Measurements from ENCODE around the gene LY6G5B. TPM values are rescaled to one million over a fixed set of nuclear protein-coding genes. Genes with fewer than 3 reads are reported as not detected.

Gene LY6G5B
- total and polyA plus RNA-seq, 5 experiments from 2014 or later = 0.25 to 48.8 (median 44.1) TPM; not detected in 2

DNA sequence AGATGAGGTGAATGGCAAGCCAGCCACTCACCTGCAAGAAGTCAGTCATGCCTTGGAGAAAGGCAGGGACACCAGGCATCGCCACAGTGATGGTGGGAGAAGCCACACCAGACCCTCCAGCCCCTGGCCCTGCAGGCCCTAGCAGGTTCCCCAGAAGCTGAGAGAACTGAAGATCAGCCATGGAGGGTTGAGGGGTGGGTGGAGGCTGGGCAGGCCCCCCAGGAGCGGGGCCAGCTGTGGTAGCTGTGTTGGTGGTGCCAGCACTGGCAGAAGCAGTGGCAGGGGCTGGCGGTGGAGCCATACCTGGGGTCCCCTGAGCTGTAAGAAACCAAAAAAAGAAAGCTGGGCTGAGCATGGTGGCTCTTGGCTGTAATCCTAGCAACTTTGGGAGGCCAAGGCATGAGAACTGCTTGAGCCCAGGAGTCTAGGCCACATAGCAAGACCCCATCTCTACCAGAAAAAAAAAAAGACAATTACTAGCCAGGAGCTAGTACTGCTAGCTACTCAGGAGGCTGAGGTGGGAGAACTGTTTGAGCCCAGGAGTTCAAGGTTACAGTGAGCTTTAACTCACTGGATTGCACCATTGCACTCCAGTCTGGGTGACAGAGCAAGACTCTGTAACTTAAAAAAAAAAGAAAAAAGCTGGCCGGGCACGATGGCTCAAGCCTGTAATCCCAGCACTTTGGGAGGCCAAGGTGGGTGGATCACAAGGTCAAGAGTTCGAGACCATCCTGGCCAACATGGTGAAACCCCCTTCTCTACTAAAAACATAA, 26.8 kb upstream of the LY6G5B start:
- Mint-ChIP-seq H3K27me3 (no peaks in the 10 kb centered on the region), H3K4me3 (no peak overlapping the region), H3K27ac (peak overlapping the region in 3 of 10 donors; percentile 36 to 51 (median 46)), H3K9me3 (no peaks in the 10 kb centered on the region), H3K36me3 (peaks cover 0 to 92% (median 26%) of the 10 kb centered on the region in 3 donors), H3K4me1 (peaks cover 0 to 12% (median 8%) of the 10 kb centered on the region in 4 donors)
- POLR2A ChIA-PET = interaction anchor here (0.6 to 1.8 kb wide), 6 partner anchors 9 to 193 kb away, joined by 3 to 5 read pairs (median 4); no protein-coding TSS in a partner anchor
- no peak for ATAC-seq
- DNase-seq = no peak

DNA sequence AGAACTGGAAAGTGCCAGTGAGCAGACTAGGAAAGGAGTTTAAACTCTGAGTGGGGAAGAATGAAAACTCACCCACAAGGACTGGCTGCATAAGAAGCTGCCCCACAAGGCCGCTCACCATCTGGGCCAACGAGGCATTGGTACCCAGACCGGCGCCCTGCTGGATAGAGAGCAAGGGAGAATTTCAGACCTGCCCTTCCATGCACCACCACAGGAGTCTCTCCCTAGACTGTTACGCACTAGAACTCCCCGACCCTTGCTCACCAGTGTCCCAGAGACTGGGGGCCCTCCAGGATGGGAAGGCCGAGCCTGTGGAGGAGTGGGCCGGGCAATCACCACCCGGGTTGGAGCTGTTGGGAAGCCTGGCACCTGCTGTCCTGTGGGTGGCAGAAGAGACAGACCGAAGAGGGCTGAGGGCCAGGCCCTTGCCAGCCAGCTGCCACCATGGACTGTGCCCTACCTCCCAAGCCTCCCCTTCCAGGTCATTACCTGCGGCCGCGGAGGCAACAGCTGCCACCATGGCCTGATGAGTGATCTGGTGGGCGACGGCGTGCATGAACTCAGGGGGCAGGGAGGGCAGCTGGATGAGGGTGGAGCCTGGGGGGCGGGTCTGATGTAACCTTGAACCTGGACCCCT, 25.8 kb upstream of the LY6G5B start:
- DNase-seq (no peak), ATAC-seq (no peak)
- no peaks in the 10 kb centered on the region for H3K27me3 Mint-ChIP-seq
- POLR2A ChIA-PET = interaction anchor here (1.1 to 1.8 kb wide), 3 partner anchors 8 to 19 kb away, joined by 3 to 5 read pairs (median 4); no protein-coding TSS in a partner anchor
- H3K4me1 Mint-ChIP-seq = peaks cover 4 to 15% (median 10%) of the 10 kb centered on the region in 4 donors
- H3K4me3 Mint-ChIP-seq = no peak overlapping the region
- H3K9me3 Mint-ChIP-seq = no peaks in the 10 kb centered on the region
- H3K27ac Mint-ChIP-seq = peak overlapping the region in 4 of 10 donors; percentile 57 to 65 (median 60)
- H3K36me3 Mint-ChIP-seq = peaks cover 0 to 95% (median 23%) of the 10 kb centered on the region in 3 donors

GRCh38 chr6:31645325-31645724, 24.5 kb upstream of the LY6G5B start:
- H3K27ac Mint-ChIP-seq = peak overlapping the region in 7 of 10 donors; percentile 31 to 79 (median 59)
- H3K36me3 Mint-ChIP-seq = peaks cover 0 to 98% (median 23%) of the 10 kb centered on the region in 3 donors
- DNase-seq (no peak), ATAC-seq (no peak)
- no peaks in the 10 kb centered on the region for H3K27me3 Mint-ChIP-seq
- no peak overlapping the region for H3K4me3 Mint-ChIP-seq
- no peaks in the 10 kb centered on the region for H3K9me3 Mint-ChIP-seq
- POLR2A ChIA-PET = interaction anchor here (0.6 kb wide), 1 partner anchor 60 kb away, joined by 5 read pairs; no protein-coding TSS in a partner anchor
- H3K4me1 Mint-ChIP-seq = peaks cover 8 to 27% (median 18%) of the 10 kb centered on the region in 4 donors

- ATAC-seq (no peak), DNase-seq (no peak)
- peak overlapping the region; percentile 97 to 100 (median 100) for H3K27ac Mint-ChIP-seq
- peaks cover 0 to 52% (median 9%) of the 10 kb centered on the region in 3 donors for H3K36me3 Mint-ChIP-seq
- H3K4me3 Mint-ChIP-seq = peak overlapping the region; percentile 88 to 99 (median 95)
- H3K4me1 Mint-ChIP-seq = peaks cover 18 to 58% (median 54%) of the 10 kb centered on the region in 4 donors
- peaks cover 0 to 3% (median 0%) of the 10 kb centered on the region in 9 donors for H3K9me3 Mint-ChIP-seq
- POLR2A ChIA-PET = interaction anchor here (0.5 to 6.6 kb wide), 45 partner anchors 8 to 1657 kb away, joined by 3 to 223 read pairs (median 5); partner anchors contain the start of genes ABHD16A, ATP6V1G2, C6orf47 and CSNK2B
- H3K27me3 Mint-ChIP-seq = peaks cover 0 to 2% (median 0%) of the 10 kb centered on the region in 5 donors
These were observed 18.1 kb upstream of the LY6G5B start for GRCh38 chr6:31651602-31652191.

DNA sequence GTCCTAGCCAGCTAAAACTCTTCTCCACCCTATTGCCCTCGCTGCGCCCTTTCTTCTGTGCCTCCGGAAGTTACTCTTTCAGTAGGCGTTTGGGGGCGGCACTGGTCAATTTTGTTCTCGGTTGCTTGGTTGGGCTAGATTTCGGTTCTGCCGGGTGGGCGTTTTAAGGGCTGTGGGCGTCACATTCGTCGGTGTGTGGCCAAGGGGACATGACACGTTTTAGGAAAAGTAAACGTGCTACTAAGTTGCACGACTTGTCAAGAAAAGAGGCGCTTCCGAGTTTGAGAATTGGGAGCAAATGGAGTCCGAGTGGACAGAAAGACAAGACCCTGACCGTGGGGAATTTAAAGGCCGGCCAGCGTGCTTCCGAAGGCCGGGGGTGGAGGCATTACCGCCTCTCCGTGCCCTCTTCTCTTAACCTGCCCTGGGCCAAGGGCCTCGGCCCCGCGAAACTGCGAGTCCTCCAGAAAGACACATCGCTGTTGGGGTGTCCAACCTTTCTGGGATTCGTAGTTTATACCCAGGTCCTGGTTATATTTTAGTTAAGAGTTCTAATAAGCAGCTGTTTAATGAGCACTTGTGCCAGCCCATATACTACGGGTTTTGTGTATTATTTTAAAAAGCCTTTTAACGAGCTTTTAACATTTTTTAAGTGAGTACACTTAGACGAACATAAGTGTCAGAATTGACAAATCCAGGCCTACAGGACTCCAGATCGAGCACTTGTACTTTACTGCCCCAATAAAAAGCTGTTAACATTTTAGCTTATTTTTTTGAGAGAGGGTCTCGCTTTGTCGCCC, 16.7 kb upstream of the LY6G5B start:
- Mint-ChIP-seq H3K4me1 (peaks cover 25 to 70% (median 67%) of the 10 kb centered on the region in 4 donors), H3K9me3 (peaks cover 0 to 3% (median 0%) of the 10 kb centered on the region in 9 donors), H3K4me3 (peak overlapping the region; percentile 88 to 99 (median 95)), H3K36me3 (peaks cover 0 to 47% (median 4%) of the 10 kb centered on the region in 3 donors), H3K27me3 (peaks cover 0 to 2% (median 0%) of the 10 kb centered on the region in 5 donors), H3K27ac (peak overlapping the region; percentile 97 to 100 (median 100))
- peak; percentile 74 to 75 for ATAC-seq
- POLR2A ChIA-PET = interaction anchor here (0.7 to 6.6 kb wide), 47 partner anchors 11 to 1439 kb away, joined by 3 to 223 read pairs (median 6); partner anchors contain the start of genes ABHD16A, ATP6V1G2, C6orf47 and CSNK2B
- peak in 5 of 10 donors; percentile 65 to 94 (median 87) for DNase-seq

DNA sequence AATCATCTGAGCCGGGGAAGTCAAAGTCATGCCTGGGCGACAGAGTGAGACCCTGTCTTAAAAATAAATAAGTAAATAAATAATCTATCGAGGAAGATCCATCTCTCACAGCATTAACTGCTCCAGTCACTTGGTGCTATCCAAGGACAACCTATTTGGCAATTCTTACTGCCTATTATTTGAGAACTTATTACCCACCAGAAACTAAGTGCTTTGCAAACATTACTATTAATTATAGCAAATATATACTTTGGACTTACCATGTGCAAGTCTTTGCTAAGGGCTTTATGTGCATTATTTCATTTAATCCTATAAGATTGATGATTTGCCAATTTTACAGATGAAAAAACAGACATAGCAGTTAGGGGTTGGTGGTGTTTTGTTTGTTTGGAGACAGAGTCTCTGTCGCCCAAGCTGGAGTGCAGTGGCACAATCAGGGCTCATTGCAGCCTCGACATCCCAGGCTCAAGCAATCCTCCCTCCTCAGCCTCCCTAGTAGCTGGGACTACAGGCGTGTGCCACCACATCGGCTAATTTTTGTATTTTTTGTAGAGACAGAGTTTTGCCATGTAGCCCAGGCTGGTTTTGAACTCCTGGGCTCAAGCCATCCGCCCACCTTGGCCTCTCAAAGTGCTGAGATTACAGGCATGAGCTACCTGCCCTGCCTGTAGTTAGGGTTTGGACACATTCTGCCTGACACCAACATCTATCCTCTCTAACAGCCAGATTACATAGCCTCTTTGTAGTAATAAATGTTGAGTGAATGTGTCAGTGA, 15.0 kb upstream of the LY6G5B start:
- DNase-seq = no peak
- POLR2A ChIA-PET = interaction anchor here (0.7 to 6.6 kb wide), 9 partner anchors 9 to 931 kb away, joined by 3 to 223 read pairs (median 4); partner anchors contain the start of genes C6orf47, CSNK2B, GPANK1 and LSM2
- H3K4me3 Mint-ChIP-seq = peak overlapping the region in 3 of 10 donors; percentile 28 to 57 (median 50)
- no peak for ATAC-seq
- peaks cover 0 to 2% (median 0%) of the 10 kb centered on the region in 5 donors for H3K27me3 Mint-ChIP-seq
- H3K27ac Mint-ChIP-seq = peak overlapping the region in 5 of 10 donors; percentile 20 to 67 (median 41)
- H3K9me3 Mint-ChIP-seq = peaks cover 0 to 3% (median 0%) of the 10 kb centered on the region in 9 donors
- H3K4me1 Mint-ChIP-seq = peaks cover 34 to 79% (median 72%) of the 10 kb centered on the region in 4 donors
- H3K36me3 Mint-ChIP-seq = peaks cover 0 to 36% (median 4%) of the 10 kb centered on the region in 3 donors

GRCh38 chr6:31655349-31656237, 14.2 kb upstream of the LY6G5B start, which contains the start of gene APOM:
TSS of gene APOM (plus strand) at chr6:31655894. CDS start at chr6:31655967, 73 bp downstream.
- DNase-seq (no peak), ATAC-seq (no peak)
- POLR2A ChIA-PET = interaction anchor here (0.6 to 6.6 kb wide), 4 partner anchors 8 to 1921 kb away, joined by 3 to 223 read pairs (median 4); partner anchors contain the start of genes C6orf47, CSNK2B and GPANK1
- Mint-ChIP-seq H3K9me3 (peaks cover 0 to 3% (median 0%) of the 10 kb centered on the region in 9 donors), H3K36me3 (peaks cover 0 to 29% (median 5%) of the 10 kb centered on the region in 3 donors), H3K4me3 (peak within 1 kb of the TSS in 5 of 10 donors; percentile 12 to 63 (median 51)), H3K4me1 (peaks cover 38 to 78% (median 71%) of the 10 kb centered on the region in 4 donors), H3K27ac (peak within 1 kb of the TSS; percentile 31 to 91 (median 66)), H3K27me3 (peaks cover 0 to 2% (median 0%) of the 10 kb centered on the region in 5 donors)

DNA sequence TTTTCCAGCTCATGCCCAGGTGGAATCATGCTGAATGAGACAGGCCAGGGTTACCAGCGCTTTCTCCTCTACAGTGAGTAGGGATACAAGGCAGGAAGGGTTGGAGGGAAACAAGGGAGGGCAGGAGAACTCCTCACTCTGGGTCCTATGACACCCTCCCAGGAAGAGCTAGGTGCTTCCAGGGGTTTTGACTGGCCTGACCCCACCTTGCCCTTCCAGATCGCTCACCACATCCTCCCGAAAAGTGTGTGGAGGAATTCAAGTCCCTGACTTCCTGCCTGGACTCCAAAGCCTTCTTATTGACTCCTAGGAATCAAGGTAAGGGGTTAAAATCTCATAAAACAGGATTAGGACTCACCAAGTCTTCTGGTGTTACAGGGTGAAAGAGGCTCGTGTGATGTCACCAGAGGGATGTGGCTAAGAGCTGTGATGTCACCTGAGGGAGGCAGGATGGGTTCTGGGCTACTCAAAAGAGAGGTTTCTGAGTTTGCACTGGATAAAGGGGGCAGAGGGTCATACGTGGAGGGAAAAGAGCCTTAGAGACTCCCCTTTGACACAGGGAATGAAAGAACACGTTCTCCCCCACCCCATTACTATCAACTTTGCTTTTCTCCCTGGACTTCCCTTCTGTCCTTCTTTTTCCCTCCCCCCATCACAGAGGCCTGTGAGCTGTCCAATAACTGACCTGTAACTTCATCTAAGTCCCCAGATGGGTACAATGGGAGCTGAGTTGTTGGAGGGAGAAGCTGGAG, 12.2 kb upstream of the LY6G5B start:
- Mint-ChIP-seq H3K9me3 (no peaks in the 10 kb centered on the region), H3K36me3 (peaks cover 0 to 30% (median 5%) of the 10 kb centered on the region in 3 donors), H3K27ac (peak overlapping the region; percentile 44 to 89 (median 76)), H3K4me3 (peak overlapping the region; percentile 16 to 95 (median 91)), H3K27me3 (no peaks in the 10 kb centered on the region), H3K4me1 (peaks cover 34 to 80% (median 70%) of the 10 kb centered on the region in 4 donors)
- peak in 2 of 10 donors; percentile 18 to 21 for DNase-seq
- POLR2A ChIA-PET = interaction anchor here (1.0 to 1.6 kb wide), 2 partner anchors 14 kb away, joined by 3 to 5 read pairs; no protein-coding TSS in a partner anchor
- ATAC-seq = no peak

DNA sequence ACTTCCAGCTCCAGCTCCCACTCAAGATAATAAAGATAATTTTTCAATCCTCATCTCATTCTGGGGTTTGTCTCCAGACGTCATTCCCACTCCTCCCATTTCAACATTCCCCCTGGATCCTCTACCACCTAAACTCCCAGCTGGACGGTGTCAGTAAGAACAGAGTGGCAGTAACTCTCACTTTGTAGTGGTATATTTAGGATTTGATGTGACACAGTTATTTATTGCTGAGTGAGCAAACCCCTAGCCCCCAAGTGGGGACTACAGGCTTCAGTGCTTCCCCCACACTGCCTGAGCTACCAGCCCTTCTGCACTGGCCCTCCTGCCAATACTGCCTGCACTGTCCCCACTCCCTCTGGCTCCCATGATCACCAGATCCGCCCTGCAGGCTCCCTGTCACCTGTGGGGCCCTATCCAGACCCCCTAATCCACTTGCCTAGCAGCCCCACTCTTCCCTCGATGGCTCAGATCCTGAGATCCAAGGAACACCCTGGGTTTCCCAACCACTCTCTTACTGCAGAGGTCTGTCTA, 11.6 kb upstream of the LY6G5B start:
- DNase-seq (no peak), ATAC-seq (no peak)
- Mint-ChIP-seq H3K9me3 (no peaks in the 10 kb centered on the region), H3K4me3 (peak overlapping the region; percentile 27 to 95 (median 93)), H3K27me3 (no peaks in the 10 kb centered on the region), H3K27ac (peak overlapping the region in 9 of 10 donors; percentile 56 to 89 (median 75)), H3K36me3 (peaks cover 0 to 32% (median 5%) of the 10 kb centered on the region in 3 donors), H3K4me1 (peaks cover 34 to 80% (median 74%) of the 10 kb centered on the region in 4 donors)
- POLR2A ChIA-PET = interaction anchor here (0.7 to 1.6 kb wide), 5 partner anchors 13 to 168 kb away, joined by 3 to 5 read pairs (median 4); no protein-coding TSS in a partner anchor

Measured in naive thymus-derived CD8-positive, alpha-beta T cell (primary cell).